ENCODE measurements around the gene CLIC4. TPM values are rescaled to one million over a fixed set of nuclear protein-coding genes. Genes with fewer than 3 reads are reported as not detected.

CLIC4 gene
- total and polyA plus RNA-seq, 2 of the 8 experiments (the other 6 are each of a cell fraction or from before 2014, with no cell fraction given): 77.5 to 293 TPM

- no peak for TF ChIP-seq CTBP2 (IDR thresholded peaks at IDR 0.05; ENCODE audit: borderline replicate concordance, insufficient read depth, insufficient read length, low read length)
- TF ChIP-seq SIRT6 (IDR thresholded peaks at IDR 0.05; ENCODE audit: low read length): no peak
- no peak for TF ChIP-seq EP300 (IDR thresholded peaks at IDR 0.05; ENCODE audit: borderline replicate concordance in 1 of 2, low read depth in 2 of 2, low read length in 2 of 2)
- no peak for TF ChIP-seq CHD7 (IDR thresholded peaks at IDR 0.05; ENCODE audit: insufficient replicate concordance, low read length)
- peak; percentile 44; the same call in 1 of the 2 replicates for TF ChIP-seq USF2 (IDR thresholded peaks at IDR 0.05; ENCODE audit: low read length)
- no peak for TF ChIP-seq ZNF274 (IDR thresholded peaks at IDR 0.05; ENCODE audit: borderline replicate concordance, extremely low read depth, low read length)
- peak; percentile 12 to 39; a peak in 2 of 4 replicates for TF ChIP-seq RAD21 (IDR thresholded peaks at IDR 0.05 in 1 of 2, conservative IDR thresholded peaks at IDR 0.05 in 1 of 2; ENCODE audit: low read depth in 2 of 2, low read length in 2 of 2)
Measured at GRCh38 chr1:24744911-24745710, at the start of gene CLIC4 (continued).
